Pons (tissue), 1 donor: ENCODE results near the gene USP8.
"Not testable (repeated sequence)": the region's sequence is repeated elsewhere in the genome, so short reads cannot be mapped to it uniquely, and the experiment has no call there.

ENCODE experiments used
- DNase-seq: peaks from one replicate; pipeline ENCODE4 v3.0.0-alpha.2; 2016; ENCODE audit warnings: low spot score

The USP8 gene

DNA sequence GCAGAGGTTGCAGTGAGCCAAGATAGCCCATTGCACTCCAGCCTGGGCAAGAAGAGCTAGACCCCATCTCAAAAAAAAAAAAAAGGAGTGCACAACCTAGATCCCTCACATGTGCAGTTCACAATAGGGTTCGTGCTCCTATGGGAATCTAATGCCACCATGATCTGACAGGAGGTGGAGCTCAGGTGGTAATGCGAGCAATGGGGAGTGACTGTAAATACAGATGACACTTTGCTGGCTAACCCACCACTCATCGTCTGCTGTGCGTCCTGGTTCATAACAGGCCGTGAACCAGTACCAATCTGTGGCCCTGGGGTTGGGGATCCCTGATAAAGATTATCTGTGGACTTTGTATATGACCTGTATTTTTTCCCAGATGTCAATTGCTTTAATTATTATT is 16.7 kb downstream of the USP8 start:
- DNase-seq, result no peak

DNA sequence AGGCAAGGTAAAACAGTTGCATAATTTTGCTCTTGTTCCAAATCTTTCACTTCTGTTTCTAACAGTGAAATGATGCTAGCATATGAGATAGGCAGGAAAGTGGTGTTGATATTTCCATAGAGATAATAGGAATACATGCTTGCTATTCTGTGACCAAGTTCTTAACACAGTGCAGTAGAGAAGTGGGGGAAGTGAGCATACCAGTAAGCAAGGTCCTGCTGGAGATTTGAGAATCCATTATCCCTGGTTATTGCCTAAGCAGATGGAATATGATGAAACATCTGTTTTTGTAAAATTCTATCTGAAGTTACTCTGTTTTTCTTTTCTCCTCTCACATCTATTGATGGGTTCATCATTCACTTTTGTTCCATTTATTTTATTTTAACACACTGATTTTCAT is 28.7 kb downstream of the USP8 start:
- DNase-seq, result no peak

DNA sequence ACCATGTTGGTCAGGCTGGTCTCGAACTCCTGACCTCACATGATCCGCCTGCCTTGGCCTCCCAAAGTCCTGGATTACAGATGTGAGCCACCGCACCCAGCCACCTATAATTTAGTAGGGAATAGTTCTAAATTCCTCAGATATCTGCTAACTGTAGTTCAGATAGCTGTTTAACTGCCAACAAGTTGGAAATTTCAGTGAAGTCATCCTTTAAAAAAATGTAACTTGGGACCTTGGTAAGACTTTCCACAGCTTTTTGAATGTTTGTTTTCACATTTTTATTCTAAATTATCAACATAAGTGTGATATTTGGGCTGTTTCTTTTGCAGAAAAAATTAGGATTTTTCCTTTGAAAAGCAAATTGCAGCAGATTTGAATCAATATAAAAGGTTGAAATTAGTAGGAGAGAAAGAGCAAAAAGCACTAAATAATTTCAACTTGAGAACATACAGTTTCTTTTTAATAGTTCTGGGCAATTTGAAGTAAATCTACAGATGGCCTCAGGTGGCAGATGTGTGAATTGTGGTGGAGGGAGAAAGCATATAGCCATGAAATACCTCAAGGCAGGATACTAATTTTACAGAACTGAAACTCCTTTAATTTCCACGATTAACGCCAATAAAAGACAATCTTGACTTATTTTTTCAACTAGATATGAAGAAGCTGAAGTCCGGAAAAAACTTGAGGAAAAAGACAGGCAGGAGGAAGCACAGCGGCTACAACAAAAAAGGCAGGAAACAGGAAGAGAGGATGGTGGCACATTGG is 34.3 kb downstream of the USP8 start:
- DNase-seq, result no peak

GRCh38 chr15:50463423-50464358 is 39.5 kb downstream of the USP8 start:
- DNase-seq, result peak; percentile 17

- DNase-seq, result no peak
Measured at GRCh38 chr15:50471072-50471471, 46.9 kb downstream of the USP8 start.

DNA sequence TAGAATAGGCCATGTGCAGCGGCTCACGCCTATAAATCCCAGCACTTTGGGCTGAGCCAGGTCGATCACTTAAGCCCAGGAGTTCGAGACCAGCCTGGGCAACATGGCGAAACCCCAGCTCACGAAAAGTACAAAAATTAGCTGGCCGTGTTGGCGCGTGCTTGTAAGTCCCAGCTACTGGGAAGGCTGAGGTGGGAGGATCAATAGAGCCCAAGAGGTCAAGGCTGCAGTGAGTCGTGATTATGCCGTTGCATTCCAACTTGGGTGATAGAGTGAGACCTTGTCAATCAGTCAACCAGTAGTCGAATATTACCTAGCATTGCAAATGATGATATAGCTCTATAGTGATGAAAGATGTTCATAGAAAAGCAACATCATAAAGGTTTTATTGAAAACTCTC is 51.9 kb downstream of the USP8 start:
- DNase-seq, result no peak

GRCh38 chr15:50484781-50485180 is 60.6 kb downstream of the USP8 start:
- DNase-seq, result no peak

DNA sequence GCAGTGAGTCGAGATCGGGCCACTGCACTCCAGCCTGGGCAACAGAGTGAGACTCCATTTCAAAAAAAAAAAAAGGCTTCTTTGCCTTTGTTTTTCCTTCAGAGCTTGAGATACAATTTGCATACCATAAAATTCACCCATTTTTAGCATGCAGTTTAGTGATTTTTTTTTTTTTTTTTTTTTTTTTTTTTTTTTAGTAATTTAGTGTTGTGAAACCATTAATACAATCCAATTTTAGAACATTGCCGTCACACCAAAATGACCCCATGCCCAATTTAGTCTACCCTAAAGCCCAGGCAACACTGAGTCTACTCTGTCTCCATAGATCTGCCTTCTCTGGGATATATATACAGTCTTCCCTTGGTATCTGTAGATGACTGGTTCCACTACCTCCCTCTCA is 61.2 kb downstream of the USP8 start:
- no peak for DNase-seq

GRCh38 chr15:50487287-50487686 is 63.1 kb downstream of the USP8 start:
- DNase-seq, result no peak

DNA sequence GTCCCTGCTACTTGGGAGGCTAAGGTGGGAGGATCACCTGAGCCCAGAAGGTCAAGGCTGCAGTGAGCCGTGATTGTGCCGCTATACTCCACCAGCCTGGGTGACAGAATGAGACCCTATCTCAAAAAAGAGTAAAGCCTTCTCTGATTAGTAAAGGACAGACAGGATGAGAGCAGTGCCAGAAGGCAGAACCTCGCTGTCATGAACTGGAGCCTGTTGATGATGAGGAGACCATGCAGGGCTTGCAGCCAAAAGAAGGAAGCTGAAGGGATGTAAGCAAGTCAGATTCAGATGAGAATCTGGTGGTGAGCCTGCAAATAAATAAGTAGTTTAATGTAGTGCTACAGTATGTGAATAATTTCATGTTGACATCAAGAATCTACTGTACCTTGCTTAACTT is 69.4 kb downstream of the USP8 start:
- DNase-seq, result no peak

GRCh38 chr15:50494547-50494946 is 70.3 kb downstream of the USP8 start:
- not testable (repeated sequence) for DNase-seq

GRCh38 chr15:50496692-50497091 is 72.5 kb downstream of the USP8 start:
- DNase-seq, result no peak

DNA sequence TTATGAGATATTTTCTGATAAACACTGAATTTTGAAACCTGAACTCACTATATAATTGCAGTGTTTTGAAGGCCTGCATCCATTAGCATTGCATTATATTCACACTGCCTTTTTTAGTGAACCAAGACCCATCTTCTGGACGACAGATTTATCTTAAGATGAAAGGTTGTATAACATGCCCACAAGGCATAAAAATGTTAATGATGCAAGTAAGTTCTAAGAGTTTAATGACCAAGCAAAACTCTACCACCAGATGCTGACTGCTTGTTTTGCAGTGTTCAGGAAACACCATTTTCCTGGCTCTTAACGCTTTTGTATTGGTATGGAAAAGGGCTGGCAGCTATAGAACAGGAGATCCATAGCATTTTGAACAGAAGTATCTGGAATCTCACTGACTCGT is 76.1 kb downstream of the USP8 start:
- no peak for DNase-seq

DNA sequence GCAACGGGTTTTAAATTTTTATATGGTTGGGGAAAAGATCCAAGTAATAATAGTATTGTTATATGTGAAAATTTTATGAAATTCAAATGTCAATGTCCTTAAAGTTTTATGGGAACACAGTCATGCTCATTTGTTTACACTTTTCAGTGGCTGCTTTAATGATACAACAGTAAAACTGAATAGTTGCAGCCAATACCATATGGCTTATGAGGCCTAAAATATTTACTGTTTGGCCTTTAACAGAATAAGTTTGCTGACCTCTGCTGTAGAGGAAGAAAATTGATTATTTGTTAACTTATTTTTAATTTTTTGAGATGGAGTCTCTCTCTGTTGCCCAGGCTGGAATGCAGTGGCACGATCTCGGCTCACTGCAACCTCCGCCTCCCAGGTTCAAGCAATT is 77.6 kb downstream of the USP8 start:
- no peak for DNase-seq

DNA sequence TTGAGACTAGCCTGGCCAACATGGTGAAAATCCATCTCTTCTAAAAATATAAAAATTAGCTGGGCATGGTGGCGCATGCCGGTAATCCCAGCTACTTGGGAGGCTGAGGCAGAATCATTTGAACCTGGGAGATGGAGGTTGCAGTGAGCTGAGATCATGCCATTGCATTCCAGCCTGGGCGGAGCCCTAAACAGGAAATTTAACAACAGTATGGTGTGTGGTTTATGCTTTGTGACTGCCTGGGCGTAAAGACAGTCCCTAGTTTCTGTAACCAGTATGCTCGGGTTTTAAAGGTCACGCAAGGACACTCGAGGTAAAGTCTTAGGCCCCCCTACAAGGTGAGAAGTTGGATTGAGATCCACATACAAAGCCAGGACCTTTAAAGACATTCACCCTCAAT is 78.9 kb downstream of the USP8 start:
- no peak for DNase-seq

DNA sequence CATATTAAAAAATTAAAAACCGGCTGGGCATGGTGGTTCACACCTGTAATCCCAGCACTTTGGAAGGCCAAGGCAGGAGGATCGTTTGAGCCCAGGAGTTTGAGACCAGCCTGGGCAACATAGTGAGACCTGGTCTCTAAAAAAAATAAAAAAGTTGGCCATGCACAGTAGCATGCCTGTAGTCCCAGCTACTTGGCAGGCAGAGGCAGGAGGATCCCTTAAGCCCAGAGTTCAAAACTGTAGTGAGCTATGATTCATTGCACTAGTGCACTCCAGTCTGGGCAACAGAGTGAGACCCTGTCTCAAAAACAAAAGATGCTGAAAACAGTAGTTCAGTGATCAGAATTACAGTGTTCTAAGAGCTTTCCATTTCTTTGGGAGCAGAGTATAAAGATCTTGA is 81.5 kb downstream of the USP8 start:
- DNase-seq, result not testable (repeated sequence)

DNA sequence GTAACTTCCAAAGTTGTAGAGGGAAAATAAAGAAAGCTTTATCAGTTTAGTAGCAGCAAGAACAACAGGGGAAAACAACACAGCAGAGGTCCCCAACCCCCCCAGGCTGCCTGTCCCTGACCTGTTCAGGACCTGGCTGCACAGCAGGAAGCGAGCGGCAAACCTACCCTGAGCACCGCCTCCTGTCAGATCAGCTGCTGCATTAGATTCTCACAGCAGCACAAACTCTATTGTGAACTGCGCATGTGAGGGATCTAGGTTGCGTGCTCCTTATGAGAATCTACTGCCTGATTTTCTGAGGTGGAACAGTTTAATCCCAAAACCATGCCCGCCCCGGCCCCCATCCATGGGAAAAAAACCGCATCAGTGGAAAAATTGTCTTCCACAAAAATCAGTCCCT is 81.9 kb downstream of the USP8 start:
- DNase-seq, result no peak

GRCh38 chr15:50513001-50513400 is 88.8 kb downstream of the USP8 start:
- no peak for DNase-seq

DNA sequence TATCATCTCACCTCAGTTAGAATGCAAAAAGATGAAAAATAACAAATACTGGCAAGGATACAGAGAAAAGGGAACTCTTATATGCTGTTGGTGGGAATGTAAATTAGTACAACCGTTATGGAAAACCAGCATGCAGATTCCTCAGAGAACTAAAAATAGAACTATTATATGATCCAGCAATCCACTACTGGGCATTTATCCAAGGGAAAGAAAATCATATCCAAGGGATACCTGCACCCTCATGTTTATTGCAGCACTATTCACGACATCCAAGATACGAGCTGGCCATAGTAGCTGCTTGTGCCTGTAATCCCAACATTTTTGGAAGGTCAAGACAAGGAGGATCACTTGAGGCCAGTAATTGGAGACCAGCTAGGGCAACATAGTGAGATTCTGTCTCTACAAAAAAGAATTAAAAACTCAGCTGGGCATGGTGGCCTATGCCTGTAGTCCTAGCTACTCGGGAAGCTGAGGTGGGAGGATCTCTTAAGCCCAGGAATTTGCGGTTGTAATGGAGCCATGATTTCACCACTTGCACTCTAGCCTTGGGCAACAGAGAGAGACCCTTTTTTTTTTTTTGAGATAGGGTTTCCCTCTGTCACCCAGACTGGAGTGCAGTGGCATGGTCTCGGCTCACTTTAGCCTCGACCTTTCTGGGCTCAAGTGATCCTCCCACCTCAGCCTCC is 95.7 kb downstream of the USP8 start:
- DNase-seq, result no peak

DNA sequence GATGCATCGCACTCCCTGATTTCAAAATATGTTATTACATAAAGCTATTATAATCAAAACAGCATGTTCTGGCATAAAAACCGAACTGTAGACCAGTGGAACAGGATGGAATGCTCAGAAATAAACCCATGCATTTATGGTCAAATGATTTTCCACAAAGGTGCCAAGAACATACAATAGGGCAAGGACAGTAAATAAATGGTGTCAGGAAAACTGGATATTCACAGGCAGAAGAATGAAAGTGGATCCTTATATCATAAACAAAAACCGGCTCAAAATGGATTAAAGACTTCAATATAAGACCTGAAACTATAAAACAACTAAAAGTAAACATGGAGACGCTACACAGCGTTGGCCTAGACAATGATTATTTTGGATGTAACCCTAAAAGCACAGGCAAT is 99.6 kb downstream of the USP8 start:
- no peak for DNase-seq

GRCh38 chr15:50531163-50531562 is 107.0 kb downstream of the USP8 start:
- no peak for DNase-seq

DNA sequence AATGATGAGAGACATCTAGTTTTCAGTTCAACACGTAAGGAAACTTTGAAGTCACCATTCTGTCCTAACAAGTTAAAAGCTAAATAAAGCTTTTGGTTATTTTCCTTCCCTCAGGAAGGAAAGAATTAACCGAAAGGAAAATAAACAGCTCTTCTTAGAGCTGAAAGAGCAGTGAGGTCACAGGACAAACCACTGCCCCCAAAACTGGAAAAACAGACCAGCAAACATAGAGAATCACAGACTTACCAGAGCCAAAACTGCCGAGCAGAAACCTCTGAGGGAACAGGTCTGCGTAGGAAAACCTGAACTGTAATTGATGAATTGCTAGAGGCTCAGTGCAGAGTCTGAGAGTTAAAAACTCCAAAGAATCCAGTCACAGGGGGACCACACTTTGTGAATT is 107.6 kb downstream of the USP8 start:
- DNase-seq, result no peak

DNA sequence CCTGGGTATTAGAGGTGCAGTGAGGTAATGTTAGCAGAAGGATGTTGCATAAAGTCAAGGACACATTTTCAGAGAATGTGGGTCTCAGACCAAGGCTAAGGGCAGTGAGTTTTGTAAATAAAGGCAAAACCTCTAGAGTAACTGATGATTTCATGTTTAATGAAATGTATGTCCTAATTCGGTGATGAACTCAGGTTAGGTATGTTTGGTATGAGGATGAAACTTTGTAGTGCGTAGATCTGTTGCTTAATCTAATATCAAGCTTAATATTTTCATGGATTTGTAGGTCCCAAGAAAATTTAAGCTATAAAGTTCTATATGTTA is 118.6 kb downstream of the USP8 start:
- no peak for DNase-seq
